Measurements from ENCODE around the gene RAB11FIP3.

The RAB11FIP3 gene

GRCh38 chr16:525123-525519 is 99.7 kb downstream of the RAB11FIP3 start:
- Histone ChIP-seq H3K36me3 (ENCODE audit: control insufficient read depth, insufficient read depth, low read length) (peaks cover 4% of the 10 kb centered on the region), H3K9ac (ENCODE audit: low read length) (no peak overlapping the region), H3K4me3 (ENCODE audit: low read length) (no peak overlapping the region), H3K27me3 (ENCODE audit: control insufficient read depth, insufficient read depth, low read length) (no peaks in the 10 kb centered on the region), H3K4me1 (ENCODE audit: control insufficient read depth, insufficient read depth, low read length) (peaks cover 17% of the 10 kb centered on the region), H3K27ac (ENCODE audit: low read depth, low read length) (no peak overlapping the region)

GRCh38 chr16:525520-526180 is 100.2 kb downstream of the RAB11FIP3 start:
- Histone ChIP-seq H3K36me3 (ENCODE audit: control insufficient read depth, insufficient read depth, low read length) (peaks cover 1% of the 10 kb centered on the region), H3K27me3 (ENCODE audit: control insufficient read depth, insufficient read depth, low read length) (no peaks in the 10 kb centered on the region), H3K27ac (ENCODE audit: low read depth, low read length) (no peak overlapping the region), H3K4me1 (ENCODE audit: control insufficient read depth, insufficient read depth, low read length) (peaks cover 17% of the 10 kb centered on the region), H3K9ac (ENCODE audit: low read length) (no peak overlapping the region), H3K4me3 (ENCODE audit: low read length) (peak overlapping the region; percentile 84)

- H3K27ac ChIP-seq (ENCODE audit: low read depth, low read length): peak overlapping the region; percentile 98
- peaks cover 17% of the 10 kb centered on the region for H3K4me1 ChIP-seq (ENCODE audit: control insufficient read depth, insufficient read depth, low read length)
- no peaks in the 10 kb centered on the region for H3K27me3 ChIP-seq (ENCODE audit: control insufficient read depth, insufficient read depth, low read length)
- peak overlapping the region; percentile 94 for H3K9ac ChIP-seq (ENCODE audit: low read length)
- peak overlapping the region; percentile 84 for H3K4me3 ChIP-seq (ENCODE audit: low read length)
- no peaks in the 10 kb centered on the region for H3K36me3 ChIP-seq (ENCODE audit: control insufficient read depth, insufficient read depth, low read length)
Measured at GRCh38 chr16:526181-527014, 100.9 kb downstream of the RAB11FIP3 start.

GRCh38 chr16:527015-527903 is 101.8 kb downstream of the RAB11FIP3 start, which contains the start of gene CAPN15:
CAPN15 (plus strand) TSS chr16:527712; CDS start chr16:546839, 19,127 bp downstream.
- H3K27me3 ChIP-seq (ENCODE audit: control insufficient read depth, insufficient read depth, low read length): no peaks in the 10 kb centered on the region
- H3K4me3 ChIP-seq (ENCODE audit: low read length): peak within 1 kb of the TSS; percentile 89
- peak within 1 kb of the TSS; percentile 98 for H3K27ac ChIP-seq (ENCODE audit: low read depth, low read length)
- H3K9ac ChIP-seq (ENCODE audit: low read length): peak within 1 kb of the TSS; percentile 94
- H3K36me3 ChIP-seq (ENCODE audit: control insufficient read depth, insufficient read depth, low read length): no peaks in the 10 kb centered on the region
- peaks cover 17% of the 10 kb centered on the region for H3K4me1 ChIP-seq (ENCODE audit: control insufficient read depth, insufficient read depth, low read length)

GRCh38 chr16:528111-529011 is 102.9 kb downstream of the RAB11FIP3 start:
- peak overlapping the region; percentile 74 for H3K9ac ChIP-seq (ENCODE audit: low read length)
- H3K36me3 ChIP-seq (ENCODE audit: control insufficient read depth, insufficient read depth, low read length): no peaks in the 10 kb centered on the region
- H3K27ac ChIP-seq (ENCODE audit: low read depth, low read length): peak overlapping the region; percentile 66
- peaks cover 17% of the 10 kb centered on the region for H3K4me1 ChIP-seq (ENCODE audit: control insufficient read depth, insufficient read depth, low read length)
- no peaks in the 10 kb centered on the region for H3K27me3 ChIP-seq (ENCODE audit: control insufficient read depth, insufficient read depth, low read length)
- H3K4me3 ChIP-seq (ENCODE audit: low read length): peak overlapping the region; percentile 89

GRCh38 chr16:529012-529575 is 103.6 kb downstream of the RAB11FIP3 start:
- Histone ChIP-seq H3K4me1 (ENCODE audit: control insufficient read depth, insufficient read depth, low read length) (peaks cover 17% of the 10 kb centered on the region), H3K36me3 (ENCODE audit: control insufficient read depth, insufficient read depth, low read length) (no peaks in the 10 kb centered on the region), H3K27ac (ENCODE audit: low read depth, low read length) (no peak overlapping the region), H3K4me3 (ENCODE audit: low read length) (peak overlapping the region; percentile 89), H3K9ac (ENCODE audit: low read length) (peak overlapping the region; percentile 74), H3K27me3 (ENCODE audit: control insufficient read depth, insufficient read depth, low read length) (no peaks in the 10 kb centered on the region)

- Histone ChIP-seq H3K36me3 (ENCODE audit: control insufficient read depth, insufficient read depth, low read length) (no peaks in the 10 kb centered on the region), H3K27ac (ENCODE audit: low read depth, low read length) (no peak overlapping the region), H3K27me3 (ENCODE audit: control insufficient read depth, insufficient read depth, low read length) (no peaks in the 10 kb centered on the region), H3K4me1 (ENCODE audit: control insufficient read depth, insufficient read depth, low read length) (peaks cover 17% of the 10 kb centered on the region), H3K4me3 (ENCODE audit: low read length) (peak overlapping the region; percentile 89), H3K9ac (ENCODE audit: low read length) (no peak overlapping the region)
Measured at GRCh38 chr16:530111-530817, 104.8 kb downstream of the RAB11FIP3 start.

- Histone ChIP-seq H3K27ac (ENCODE audit: low read depth, low read length) (no peak overlapping the region), H3K4me3 (ENCODE audit: low read length) (no peak overlapping the region), H3K4me1 (ENCODE audit: control insufficient read depth, insufficient read depth, low read length) (peaks cover 9% of the 10 kb centered on the region), H3K36me3 (ENCODE audit: control insufficient read depth, insufficient read depth, low read length) (peaks cover under 1% of the 10 kb centered on the region), H3K9ac (ENCODE audit: low read length) (no peak overlapping the region), H3K27me3 (ENCODE audit: control insufficient read depth, insufficient read depth, low read length) (no peaks in the 10 kb centered on the region)
Measured at GRCh38 chr16:531494-532125, 106.2 kb downstream of the RAB11FIP3 start.

- Histone ChIP-seq H3K36me3 (ENCODE audit: control insufficient read depth, insufficient read depth, low read length) (peaks cover 7% of the 10 kb centered on the region), H3K4me3 (ENCODE audit: low read length) (peak overlapping the region; percentile 1), H3K27me3 (ENCODE audit: control insufficient read depth, insufficient read depth, low read length) (no peaks in the 10 kb centered on the region), H3K4me1 (ENCODE audit: control insufficient read depth, insufficient read depth, low read length) (peaks cover 7% of the 10 kb centered on the region), H3K27ac (ENCODE audit: low read depth, low read length) (no peak overlapping the region), H3K9ac (ENCODE audit: low read length) (no peak overlapping the region)
Measured at GRCh38 chr16:533391-534123, 108.1 kb downstream of the RAB11FIP3 start.

GRCh38 chr16:534135-534534 is 108.7 kb downstream of the RAB11FIP3 start:
- no peaks in the 10 kb centered on the region for H3K27me3 ChIP-seq (ENCODE audit: control insufficient read depth, insufficient read depth, low read length)
- H3K9ac ChIP-seq (ENCODE audit: low read length): no peak overlapping the region
- no peak overlapping the region for H3K27ac ChIP-seq (ENCODE audit: low read depth, low read length)
- peaks cover 1% of the 10 kb centered on the region for H3K4me1 ChIP-seq (ENCODE audit: control insufficient read depth, insufficient read depth, low read length)
- H3K4me3 ChIP-seq (ENCODE audit: low read length): peak overlapping the region; percentile 48
- H3K36me3 ChIP-seq (ENCODE audit: control insufficient read depth, insufficient read depth, low read length): peaks cover 7% of the 10 kb centered on the region
